K562 (cell line): ENCODE data around the gene DDX5. TPM values are rescaled to one million over a fixed set of nuclear protein-coding genes. Genes with fewer than 3 reads are reported as not detected.

Experiments
- ATAC-seq: fragments of 200-7000 bp; cut with Tn5 transposase; 3 replicates; pipeline ENCODE4 v1.9.1; 2020; ENCODE audit warnings: moderate library complexity
- BruUV-seq: library from RNA; stranded (reverse); fragments of 400-500 nt; replicated peaks from 2 replicates; lab custom pipeline; 2021; lab: Mats Ljungman, UMichigan
- CTCF ChIA-PET: fragments of 300-600 bp; formaldehyde crosslinking; extraction: SDS; loops from one replicate; lab custom pipeline; 2021; ENCODE audit warnings: low intra/inter-chr PET ratio; lab: Yijun Ruan, JAX
- POLR2A ChIA-PET: fragments of 300-600, 350-650 bp; sonication (Branson Sonifier 250); formaldehyde crosslinking; extraction: SDS; loops from one replicate; lab custom pipeline; 2021; ENCODE audit warnings: antibody characterized with exemption, inconsistent platforms; lab: Yijun Ruan, JAX
- DNase-seq, 4 experiments: peaks; one replicate each; pipeline versions ENCODE4 v3.0.0 to v3.0.0-alpha.2; 2011 to 2018; ENCODE audit warnings: low spot score in 3 of 4, mixed read lengths in 3 of 4; ENCODE audit errors: extremely low read depth in 1 of 4
- FAIRE-seq: peaks from 2 replicates; lab custom pipeline; 2011; peaks lifted over from hg19 to GRCh38; lab: Jason Lieb, UNC
- H2AFZ ChIP-seq: 2 replicates; pipeline ENCODE4 v1.6.0; 2011; ENCODE audit warnings: low read depth, low read length, control low read depth, inconsistent platforms
- H3K27ac ChIP-seq: fragments of 200-600 bp; 3 replicates; pipeline ENCODE4 v1.8.0; 2011; ENCODE audit warnings: low read depth, mild to moderate bottlenecking, control low read depth, inconsistent platforms, low read length, moderate library complexity, mixed read lengths; ENCODE audit errors: extremely low read depth
- H3K27me3 ChIP-seq, 2 experiments: fragments of 300-600 bp in 1 of 2; 2 replicates in 1 of 2; 3 replicates in 1 of 2; pipeline versions ENCODE4 v1.6.0 to v1.8.0; 2011; ENCODE audit warnings: inconsistent platforms in 2 of 2, low read length in 2 of 2, mild to moderate bottlenecking in 1 of 2, mixed read lengths in 1 of 2, moderate library complexity in 1 of 2; ENCODE audit not compliant: control insufficient read depth in 2 of 2, insufficient read depth in 2 of 2
- H3K36me3 ChIP-seq: fragments of 300-600 bp; 3 replicates; pipeline ENCODE4 v1.8.0; 2011; ENCODE audit warnings: mild to moderate bottlenecking, low read length, inconsistent platforms; ENCODE audit not compliant: control insufficient read depth, insufficient read depth
- H3K4me1 ChIP-seq, 2 experiments: fragments of 200-600 bp in 1 of 2; replicated peaks in 1 of 2; 2 replicates in 1 of 2; 3 replicates in 1 of 2; pipeline versions ENCODE4 v1.5.1 to v1.8.0; 2011; ENCODE audit warnings: inconsistent platforms in 2 of 2, low read length in 2 of 2, mild to moderate bottlenecking in 1 of 2, mixed read lengths in 1 of 2, moderate library complexity in 1 of 2; ENCODE audit not compliant: control insufficient read depth in 2 of 2, insufficient read depth in 2 of 2
- H3K4me2 ChIP-seq: 2 replicates; pipeline ENCODE4 v1.6.1; 2011; ENCODE audit warnings: low read length, control low read depth, inconsistent platforms, mixed read lengths; ENCODE audit not compliant: insufficient read depth
- H3K4me3 ChIP-seq: fragments of 200-600 bp; sonication (generic), shearing (Covaris generic); 2 replicates; pipeline ENCODE4 v1.5.1; 2016; ENCODE audit warnings: control low read depth, inconsistent platforms
- H3K79me2 ChIP-seq: fragments of 200-600 bp; 3 replicates; pipeline ENCODE4 v1.8.0; 2011; ENCODE audit warnings: low read length, inconsistent platforms; ENCODE audit not compliant: control insufficient read depth, insufficient read depth
- H3K9ac ChIP-seq, 2 experiments: 2 replicates each; pipeline versions ENCODE4 v1.6.0 to v1.6.1; 2011; ENCODE audit warnings: low read depth in 2 of 2, low read length in 2 of 2, control low read depth in 1 of 2, inconsistent platforms in 1 of 2, mild to moderate bottlenecking in 1 of 2, mixed read lengths in 1 of 2; ENCODE audit not compliant: insufficient read depth in 1 of 2
- H3K9me1 ChIP-seq: one replicate; pipeline ENCODE4 v1.6.0; 2011; ENCODE audit warnings: inconsistent platforms, mild to moderate bottlenecking, low read length, moderate library complexity; ENCODE audit not compliant: control insufficient read depth, insufficient read depth
- H3K9me3 ChIP-seq: replicated peaks from 2 replicates; pipeline ENCODE4 v1.5.1; 2011; ENCODE audit warnings: low read depth, low read length, inconsistent platforms; ENCODE audit not compliant: control insufficient read depth, insufficient read depth
- H4K20me1 ChIP-seq: replicated peaks from 2 replicates; pipeline ENCODE4 v1.6.1; 2011; ENCODE audit warnings: low read length, inconsistent platforms, mixed read lengths; ENCODE audit not compliant: control insufficient read depth, insufficient read depth
- E2F3 ChIP-seq: fragments of 250-450 bp; sonication (Bioruptor Pico); IDR thresholded peaks from 2 replicates; pipeline ENCODE4 v1.4.0; 2020; ENCODE audit warnings: mild to moderate bottlenecking
- L3MBTL2 ChIP-seq: fragments of 450-650 bp; IDR thresholded peaks from 2 replicates; pipeline ENCODE4 v1.6.1; 2016; ENCODE audit warnings: mild to moderate bottlenecking, moderate library complexity
- MTA1 ChIP-seq: fragments of 450-650 bp; IDR thresholded peaks from 2 replicates; pipeline ENCODE4 v1.6.1; 2017; ENCODE audit warnings: borderline replicate concordance
- POLR2AphosphoS2 ChIP-seq: IDR thresholded peaks from 2 replicates; pipeline ENCODE4 v1.6.1; 2012; ENCODE audit warnings: low read length, improper control_type of control experiment
- SIX5 ChIP-seq, 2 experiments: IDR thresholded peaks; 2 replicates each; pipeline ENCODE4 v1.6.1; 2011; ENCODE audit warnings: low read length in 2 of 2, borderline replicate concordance in 1 of 2, low read depth in 1 of 2, mild to moderate bottlenecking in 1 of 2, moderate library complexity in 1 of 2; ENCODE audit not compliant: insufficient read depth in 1 of 2
- SNIP1 ChIP-seq: fragments of 450-650 bp; IDR thresholded peaks from 2 replicates; pipeline ENCODE4 v1.7.1; 2017; ENCODE audit warnings: low read depth, mild to moderate bottlenecking
- THRAP3 ChIP-seq: fragments of 450-650 bp; IDR thresholded peaks from 2 replicates; pipeline ENCODE4 v1.6.1; 2016; ENCODE audit warnings: mild to moderate bottlenecking, inconsistent platforms, borderline replicate concordance
- TRIM25 ChIP-seq: fragments of 450-650 bp; IDR thresholded peaks from 2 replicates; pipeline ENCODE4 v1.7.0; 2016; ENCODE audit warnings: borderline replicate concordance
- WGBS: fragments of 100-300 bp; shearing (Covaris generic); methylation state at CpG from one replicate; pipeline ENCODE4 v1.1.6; 2016; ENCODE audit warnings: low coverage, mixed read lengths; ENCODE audit not compliant: insufficient coverage; ENCODE audit errors: missing lambda C conversion rate; 5-methylcytosine and 5-hydroxymethylcytosine counted together
- in situ Hi-C: fragments of 300-500 bp; cut with MboI; formaldehyde crosslinking; loops from 4 replicates; pipeline ENCODE4 v1.15.0; 2018; ENCODE audit warnings: inconsistent platforms, mixed read lengths
- intact Hi-C: fragments of 100-400 bp; cut with micrococcal nuclease; formaldehyde crosslinking; loops from 2 replicates; pipeline ENCODE4 v1.14.2; 2022
- polyA plus RNA-seq, 8 experiments: library from polyadenylated mRNA; depleted of rRNA in 4 of 8; stranded (reverse) in 5 of 8; unstranded in 3 of 8; fragments of >200 nt; fragmentation: Nextera tagmentation in 2 of 8; fragmentation: Illumina TruSeq in 1 of 8; extraction: Ambion mirVana in 2 of 8; extraction: Trizol in 1 of 8; gene quantifications; 2 replicates each; pipeline versions ENCODE4 v1.2.1 to v1.2.3, GENCODE V29; 2011 to 2014; ENCODE audit warnings: inconsistent platforms in 1 of 8, missing spikeins in 1 of 8
- total RNA-seq, 7 experiments: library from RNA; depleted of rRNA in 6 of 7; stranded (reverse); fragments of >200 nt in 6 of 7; fragmentation: Illumina TruSeq in 2 of 7; extraction: Trizol in 2 of 7; gene quantifications; 2 replicates each; pipeline versions ENCODE4 v1.2.1 to v1.2.3, GENCODE V29; 2011 to 2021; ENCODE audit warnings: low replicate concordance in 1 of 7
- TF ChIP-seq, protein P1 (sequence below): fragments of 450-650 bp; IDR thresholded peaks from one replicate; pipeline ENCODE4 v1.6.1; 2018; ENCODE audit warnings: mild to moderate bottlenecking, moderate library complexity; ENCODE audit not compliant: partially characterized antibody
- TF ChIP-seq, protein P2 (sequence below): sonication (generic); formaldehyde crosslinking; IDR thresholded peaks from 2 replicates; pipeline ENCODE4 v1.8.1; 2023; ENCODE audit warnings: mild to moderate bottlenecking, missing genetic modification reagents, moderate library complexity

DDX5 gene
- total and polyA plus RNA-seq, 9 of the 15 experiments (the other 6 are each of a cell fraction or from before 2014, with no cell fraction given) = 306 to 1,639 (median 604) TPM

DNA sequence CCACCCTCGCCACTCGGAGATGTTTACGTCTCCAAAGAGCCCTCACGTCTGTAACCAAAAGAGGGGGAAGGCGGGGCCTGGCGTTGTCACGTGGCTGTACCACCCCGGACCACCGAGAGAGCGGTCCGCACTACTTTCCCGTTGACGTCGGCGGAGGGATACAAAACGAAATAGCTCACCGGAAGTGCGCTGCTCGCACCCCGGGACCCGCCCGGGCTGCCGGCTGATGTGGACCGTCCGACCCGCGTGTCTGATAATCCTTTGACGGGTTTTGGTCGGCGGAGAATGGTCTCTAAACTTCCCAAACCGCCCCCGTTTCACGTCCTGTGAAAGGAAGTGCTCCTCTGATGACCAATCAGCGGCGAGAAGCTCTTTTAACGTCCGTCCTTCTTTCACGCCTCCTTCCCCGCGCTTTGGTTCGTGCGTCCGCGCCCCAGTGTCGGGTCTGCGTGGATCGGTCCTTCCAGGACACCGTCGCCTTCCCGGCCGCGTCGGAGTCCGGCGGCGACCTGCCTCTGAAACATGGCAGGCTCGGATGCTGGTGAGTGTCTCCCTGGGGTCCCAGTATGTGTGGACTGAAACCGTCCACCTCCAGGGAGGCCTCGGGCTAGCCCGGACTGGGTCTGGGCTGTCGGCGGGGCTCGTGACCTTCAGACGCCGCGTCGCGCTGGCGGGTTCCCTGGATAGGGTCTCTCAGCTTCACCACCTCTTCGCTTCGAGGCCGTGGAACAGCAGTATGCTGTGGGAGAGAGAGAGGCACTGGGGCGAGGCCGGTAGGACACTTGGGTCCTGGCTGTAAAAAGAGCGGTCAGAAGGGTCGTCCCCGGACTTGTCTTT is 705 bp upstream of the DDX5 start, which contains the start of gene CEP95 (continued):
- TF ChIP-seq, protein P1, sequence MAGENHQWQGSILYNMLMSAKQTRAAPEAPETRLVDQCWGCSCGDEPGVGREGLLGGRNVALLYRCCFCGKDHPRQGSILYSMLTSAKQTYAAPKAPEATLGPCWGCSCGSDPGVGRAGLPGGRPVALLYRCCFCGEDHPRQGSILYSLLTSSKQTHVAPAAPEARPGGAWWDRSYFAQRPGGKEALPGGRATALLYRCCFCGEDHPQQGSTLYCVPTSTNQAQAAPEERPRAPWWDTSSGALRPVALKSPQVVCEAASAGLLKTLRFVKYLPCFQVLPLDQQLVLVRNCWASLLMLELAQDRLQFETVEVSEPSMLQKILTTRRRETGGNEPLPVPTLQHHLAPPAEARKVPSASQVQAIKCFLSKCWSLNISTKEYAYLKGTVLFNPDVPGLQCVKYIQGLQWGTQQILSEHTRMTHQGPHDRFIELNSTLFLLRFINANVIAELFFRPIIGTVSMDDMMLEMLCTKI = no peak
- TF ChIP-seq SIX5 (IDR thresholded peaks at IDR 0.05; ENCODE audit: borderline replicate concordance in 1 of 2, insufficient read depth in 1 of 2, low read depth in 1 of 2, low read length in 2 of 2) = 0 out of 4 replicates have a peak, but pooled peaks of 1 of the 2 experiments have one; percentile 13
- TF ChIP-seq MTA1 = peak; percentile 71
- no peak for TF ChIP-seq POLR2AphosphoS2

DNA sequence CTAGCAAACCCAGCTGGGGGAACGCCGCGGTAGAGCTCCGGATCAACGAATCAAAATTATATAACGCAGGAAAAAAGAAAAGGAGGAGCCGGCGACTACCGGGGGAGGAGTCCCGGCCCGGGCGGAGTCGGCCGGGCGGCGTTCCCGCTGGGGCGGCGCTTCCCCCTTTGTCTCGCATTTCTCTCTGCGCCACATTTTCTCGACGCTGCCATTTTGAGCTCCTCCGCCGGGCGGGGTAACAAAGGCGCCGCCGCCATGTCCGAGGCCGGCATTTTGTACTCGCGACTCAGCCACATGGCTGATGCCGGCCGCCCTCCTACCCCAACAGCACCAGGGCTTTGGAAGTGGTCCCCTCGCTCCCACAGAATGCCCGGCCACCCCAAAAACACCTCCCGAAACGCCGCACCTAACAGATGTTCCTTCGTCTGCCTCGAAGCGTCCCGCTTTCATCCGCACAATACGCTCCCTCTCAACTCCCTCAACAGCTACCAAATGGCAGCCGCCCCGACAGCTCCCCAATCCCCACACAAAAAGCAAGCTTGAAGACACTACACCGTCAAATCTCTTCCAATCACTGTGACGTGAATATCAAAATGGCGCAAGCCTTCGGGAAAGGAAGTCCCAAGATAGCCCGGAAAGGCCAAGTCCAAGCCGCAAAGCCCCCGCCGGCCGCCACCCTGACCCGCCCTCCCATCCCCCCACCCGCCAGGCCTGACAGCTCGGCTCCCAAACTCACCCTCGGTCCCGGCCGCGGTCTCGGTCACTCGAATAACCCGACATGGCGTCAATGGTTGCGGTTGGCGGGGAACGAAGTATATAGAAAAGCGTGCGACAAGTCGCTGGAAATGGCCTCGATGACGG is 519 bp downstream of the DDX5 start:
- CTCF ChIA-PET = interaction anchor here (0.7 kb wide), 1 partner anchor 86 kb away, joined by 3 read pairs; no protein-coding TSS in a partner anchor
- H3K4me2 ChIP-seq = peak overlapping the region; percentile 98
- H4K20me1 ChIP-seq = peaks cover 23% of the 10 kb centered on the region
- H3K4me1 ChIP-seq = peaks cover 6 to 13% of the 10 kb centered on the region in 2 experiments; a peak in 3 of 5 replicates
- peaks cover 93% of the 10 kb centered on the region for H3K79me2 ChIP-seq
- in situ Hi-C loops (no loop called here), intact Hi-C loops (loop anchor here (5.0 to 10.0 kb wide), 2 partner anchors 92 to 229 kb away; no protein-coding TSS in a partner anchor)
- POLR2A ChIA-PET = interaction anchor here (0.6 to 5.2 kb wide), 64 partner anchors 9 to 535 kb away, joined by 3 to 114 read pairs (median 4); partner anchors contain the start of genes MILR1 and POLG2
- H2AFZ ChIP-seq = no peak overlapping the region
- H3K27me3 ChIP-seq = no peaks in the 10 kb centered on the region
- H3K4me3 ChIP-seq = peak overlapping the region; percentile 77
- peak overlapping the region; percentile 97 for H3K27ac ChIP-seq
- ATAC-seq = peak; percentile 73
- H3K9ac ChIP-seq = peak overlapping the region; percentile 98 to 99
- BruUV-seq = TSS peak; percentile 32
- no peaks in the 10 kb centered on the region for H3K9me3 ChIP-seq
- WGBS = under 1% methylated on average over 53 of the region's 76 CpGs
- peaks cover 74% of the 10 kb centered on the region for H3K36me3 ChIP-seq
- H3K9me1 ChIP-seq = no peaks in the 10 kb centered on the region
- peak; percentile 78 to 88 (median 82) for DNase-seq
- no peak for FAIRE-seq
- TF ChIP-seq E2F3 (CRISPR knock-in tag) (0 out of 2 replicates have a peak, but pooled peaks have one; percentile 28), MTA1 (0 out of 2 replicates have a peak, but pooled peaks have one; percentile 35), TRIM25 (0 out of 2 replicates have a peak, but pooled peaks have one; percentile 81), THRAP3 (peak; percentile 60; the same call in 1 of the 2 replicates), SNIP1 (peak; percentile 43; the same call in 1 of the 2 replicates), L3MBTL2 (peak; percentile 11; the same call in 1 of the 2 replicates)
- TF ChIP-seq, protein P2, sequence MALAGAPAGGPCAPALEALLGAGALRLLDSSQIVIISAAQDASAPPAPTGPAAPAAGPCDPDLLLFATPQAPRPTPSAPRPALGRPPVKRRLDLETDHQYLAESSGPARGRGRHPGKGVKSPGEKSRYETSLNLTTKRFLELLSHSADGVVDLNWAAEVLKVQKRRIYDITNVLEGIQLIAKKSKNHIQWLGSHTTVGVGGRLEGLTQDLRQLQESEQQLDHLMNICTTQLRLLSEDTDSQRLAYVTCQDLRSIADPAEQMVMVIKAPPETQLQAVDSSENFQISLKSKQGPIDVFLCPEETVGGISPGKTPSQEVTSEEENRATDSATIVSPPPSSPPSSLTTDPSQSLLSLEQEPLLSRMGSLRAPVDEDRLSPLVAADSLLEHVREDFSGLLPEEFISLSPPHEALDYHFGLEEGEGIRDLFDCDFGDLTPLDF (CRISPR knock-in tag) = no peak; the same call in 1 of the 2 replicates
